ENCODE measurements around the gene ANXA11. TPM values are rescaled to one million over a fixed set of nuclear protein-coding genes. Genes with fewer than 3 reads are reported as not detected.

ANXA11 gene
- total RNA-seq, 2 donors from 2014 or later: 271 to 353 TPM

GRCh38 chr10:80144696-80145131 is 60.6 kb downstream of the ANXA11 start:
- peaks cover 12% of the 10 kb centered on the region for H3K4me1 ChIP-seq
- no peak for DNase-seq
- H3K9ac ChIP-seq (ENCODE audit: low read depth in 2 of 2, low read length in 2 of 2): peak overlapping the region in 1 of 2 donors; percentile 27
- no peak for TF ChIP-seq CTCF (IDR thresholded peaks at IDR 0.05)
- no peaks in the 10 kb centered on the region for H3K36me3 ChIP-seq
- H3K9me3 ChIP-seq: no peaks in the 10 kb centered on the region
- intact Hi-C loops (cut with DNase I): loop anchor here (5.0 kb wide), 1 partner anchor 73 kb away; no protein-coding TSS in a partner anchor
- peak overlapping the region; percentile 32 for H3K27ac ChIP-seq
- no peaks in the 10 kb centered on the region for H3K27me3 ChIP-seq
- no peak overlapping the region for H3K4me3 ChIP-seq

DNA sequence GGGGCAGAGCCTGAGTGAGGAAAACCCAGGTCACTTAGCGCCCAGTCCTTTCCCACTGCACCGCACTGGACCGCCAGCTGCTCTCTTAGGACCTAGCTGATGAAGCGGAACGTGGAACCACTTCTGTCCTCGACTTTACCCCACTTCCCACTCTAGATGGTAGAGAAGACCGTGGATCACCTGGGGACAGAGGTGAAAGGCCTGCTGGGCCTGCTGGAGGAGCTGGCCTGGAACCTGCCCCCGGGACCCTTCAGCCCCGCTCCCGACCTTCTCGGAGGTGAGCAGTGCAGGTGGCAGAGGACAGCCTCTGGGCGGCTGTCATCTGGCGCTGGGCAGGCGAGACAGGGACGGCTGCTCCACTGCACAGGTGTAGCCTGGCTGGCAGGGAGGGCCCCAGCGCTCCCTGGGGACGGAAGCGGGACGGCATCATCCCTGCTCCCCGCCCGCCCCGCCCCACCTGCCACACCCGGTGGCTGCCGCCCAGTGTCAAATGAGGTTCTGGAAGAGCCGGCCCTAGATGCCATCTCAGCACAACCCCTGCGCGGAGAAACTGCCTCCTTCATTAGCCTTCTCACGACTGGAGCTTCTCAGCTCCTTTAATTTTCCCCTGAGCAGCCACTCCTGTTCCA is 61.2 kb downstream of the ANXA11 start:
- Histone ChIP-seq H3K4me3 (no peak overlapping the region), H3K36me3 (no peaks in the 10 kb centered on the region), H3K27ac (peak overlapping the region; percentile 32), H3K9me3 (no peaks in the 10 kb centered on the region), H3K27me3 (no peaks in the 10 kb centered on the region), H3K4me1 (peaks cover 12% of the 10 kb centered on the region), H3K9ac (ENCODE audit: low read depth in 2 of 2, low read length in 2 of 2) (peak overlapping the region; percentile 49 to 54)
- peak; percentile 72 for DNase-seq
- TF ChIP-seq CTCF (IDR thresholded peaks at IDR 0.05): no peak
- intact Hi-C loops (cut with DNase I): no loop called here

DNA sequence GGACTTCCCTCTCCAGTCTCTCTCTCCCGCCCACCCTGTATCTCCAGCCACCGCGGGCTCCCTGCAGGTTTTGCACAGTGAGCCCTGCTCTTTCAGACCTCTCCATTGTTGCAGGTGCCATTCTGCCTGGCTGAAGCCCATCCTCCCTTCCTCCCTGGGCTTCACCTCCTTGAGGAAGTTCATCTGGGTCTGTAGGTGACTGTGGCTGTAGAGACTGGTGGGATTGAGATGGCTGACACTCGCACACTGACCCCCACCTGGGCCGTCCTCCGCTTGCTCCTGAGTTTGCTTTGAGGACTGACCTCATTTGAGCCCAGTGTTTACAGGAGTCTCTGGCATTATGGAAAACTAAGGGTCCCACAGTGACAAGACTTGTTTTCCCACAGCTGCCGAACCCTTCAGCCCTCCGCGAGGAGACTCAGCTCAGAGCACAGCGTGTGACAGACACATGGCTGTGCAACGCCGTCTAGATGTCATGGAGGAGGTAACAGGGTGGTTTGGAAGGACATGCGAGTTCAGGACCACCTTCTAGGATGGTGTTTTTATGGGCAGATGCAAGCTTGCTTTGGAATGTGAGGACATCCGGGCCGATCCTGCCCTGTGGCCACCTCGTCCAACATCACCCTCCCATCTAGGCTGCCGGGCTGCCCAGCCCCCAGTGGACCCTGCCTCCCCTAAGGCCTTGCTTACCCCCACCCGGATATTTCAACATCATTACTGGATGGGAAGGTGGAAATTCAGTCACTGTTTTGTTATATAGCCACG is 63.5 kb downstream of the ANXA11 start:
- no peaks in the 10 kb centered on the region for H3K9me3 ChIP-seq
- intact Hi-C loops (cut with DNase I): no loop called here

GRCh38 chr10:80140251-80140650 is 65.1 kb downstream of the ANXA11 start:
- Histone ChIP-seq H3K4me1 (peaks cover 12% of the 10 kb centered on the region), H3K9me3 (no peaks in the 10 kb centered on the region), H3K36me3 (no peaks in the 10 kb centered on the region), H3K9ac (ENCODE audit: low read depth in 2 of 2, low read length in 2 of 2) (no peak overlapping the region), H3K27ac (no peak overlapping the region), H3K27me3 (no peaks in the 10 kb centered on the region), H3K4me3 (no peak overlapping the region)
- no peak for DNase-seq
- no peak for TF ChIP-seq CTCF (IDR thresholded peaks at IDR 0.05)
- intact Hi-C loops (cut with DNase I): no loop called here

More for the DNA sequence above, 63.5 kb downstream of the ANXA11 start:
- no peaks in the 10 kb centered on the region for H3K36me3 ChIP-seq
- H3K9ac ChIP-seq (ENCODE audit: low read depth in 2 of 2, low read length in 2 of 2): no peak overlapping the region
- no peak overlapping the region for H3K27ac ChIP-seq
- no peaks in the 10 kb centered on the region for H3K27me3 ChIP-seq
- no peak for TF ChIP-seq CTCF (IDR thresholded peaks at IDR 0.05)
- H3K4me1 ChIP-seq: peaks cover 12% of the 10 kb centered on the region
- H3K4me3 ChIP-seq: no peak overlapping the region
- peak; percentile 14 for DNase-seq

DNA sequence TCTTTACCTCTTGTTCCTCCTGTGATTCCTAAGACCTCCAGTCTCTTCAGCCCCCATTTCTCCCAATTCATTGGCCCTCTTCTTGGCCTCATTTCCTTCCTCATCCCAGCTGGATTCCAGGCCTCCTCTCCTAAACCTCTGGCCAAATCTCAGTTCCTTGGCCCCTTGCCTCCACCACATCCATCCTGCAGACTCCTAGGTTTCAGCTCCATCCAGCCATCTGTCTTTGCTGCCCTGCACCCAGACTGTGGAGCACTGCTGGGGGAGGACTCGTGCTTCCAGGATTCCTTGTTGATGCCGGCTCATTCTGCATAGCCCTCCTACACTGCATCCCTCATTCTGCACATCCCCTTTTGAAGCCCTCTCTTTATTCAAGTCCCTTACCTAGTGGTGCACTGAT is 66.1 kb downstream of the ANXA11 start:
- intact Hi-C loops (cut with DNase I): no loop called here
- H3K9ac ChIP-seq (ENCODE audit: low read depth in 2 of 2, low read length in 2 of 2): no peak overlapping the region

More for the DNA sequence above, 66.1 kb downstream of the ANXA11 start:
- Histone ChIP-seq H3K4me1 (peaks cover 4% of the 10 kb centered on the region), H3K9me3 (no peaks in the 10 kb centered on the region), H3K4me3 (no peak overlapping the region), H3K27me3 (no peaks in the 10 kb centered on the region), H3K27ac (no peak overlapping the region), H3K36me3 (no peaks in the 10 kb centered on the region)
- TF ChIP-seq CTCF (IDR thresholded peaks at IDR 0.05): no peak
- no peak for DNase-seq

All from colonic mucosa (tissue), 4 donors.